ENCODE measurements around the gene MYCL.

MYCL gene

GRCh38 chr1:39901464-39901713 lies 328 bp downstream of the MYCL start:
- TF ChIP-seq, protein P1, sequence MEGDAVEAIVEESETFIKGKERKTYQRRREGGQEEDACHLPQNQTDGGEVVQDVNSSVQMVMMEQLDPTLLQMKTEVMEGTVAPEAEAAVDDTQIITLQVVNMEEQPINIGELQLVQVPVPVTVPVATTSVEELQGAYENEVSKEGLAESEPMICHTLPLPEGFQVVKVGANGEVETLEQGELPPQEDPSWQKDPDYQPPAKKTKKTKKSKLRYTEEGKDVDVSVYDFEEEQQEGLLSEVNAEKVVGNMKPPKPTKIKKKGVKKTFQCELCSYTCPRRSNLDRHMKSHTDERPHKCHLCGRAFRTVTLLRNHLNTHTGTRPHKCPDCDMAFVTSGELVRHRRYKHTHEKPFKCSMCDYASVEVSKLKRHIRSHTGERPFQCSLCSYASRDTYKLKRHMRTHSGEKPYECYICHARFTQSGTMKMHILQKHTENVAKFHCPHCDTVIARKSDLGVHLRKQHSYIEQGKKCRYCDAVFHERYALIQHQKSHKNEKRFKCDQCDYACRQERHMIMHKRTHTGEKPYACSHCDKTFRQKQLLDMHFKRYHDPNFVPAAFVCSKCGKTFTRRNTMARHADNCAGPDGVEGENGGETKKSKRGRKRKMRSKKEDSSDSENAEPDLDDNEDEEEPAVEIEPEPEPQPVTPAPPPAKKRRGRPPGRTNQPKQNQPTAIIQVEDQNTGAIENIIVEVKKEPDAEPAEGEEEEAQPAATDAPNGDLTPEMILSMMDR (conservative IDR thresholded peaks at IDR 0.05) = no peak
- 0 out of 2 replicates have a peak, but pooled peaks have one; percentile 27 for TF ChIP-seq ZFX (IDR thresholded peaks at IDR 0.05)
- peak overlapping the region; percentile 71 for H3K27ac ChIP-seq

- TF ChIP-seq, protein P1 (conservative IDR thresholded peaks at IDR 0.05) = no peak
- TF ChIP-seq ZFX (IDR thresholded peaks at IDR 0.05) = no peak
- peak overlapping the region; percentile 71 for H3K27ac ChIP-seq
Observed at GRCh38 chr1:39900662-39901463, 854 bp downstream of the MYCL start.

- TF ChIP-seq, protein P1 (conservative IDR thresholded peaks at IDR 0.05) = no peak
- TF ChIP-seq ZFX (IDR thresholded peaks at IDR 0.05) = no peak
Observed at GRCh38 chr1:39899611-39900538, 1.8 kb downstream of the MYCL start.

GRCh38 chr1:39898648-39899603 lies 2.8 kb downstream of the MYCL start:
- H3K27ac ChIP-seq = no peak overlapping the region
- no peak for TF ChIP-seq ZFX (IDR thresholded peaks at IDR 0.05)
- TF ChIP-seq, protein P1 (conservative IDR thresholded peaks at IDR 0.05) = no peak

More at GRCh38 chr1:39899611-39900538, 1.8 kb downstream of the MYCL start:
- no peak overlapping the region for H3K27ac ChIP-seq

DNA sequence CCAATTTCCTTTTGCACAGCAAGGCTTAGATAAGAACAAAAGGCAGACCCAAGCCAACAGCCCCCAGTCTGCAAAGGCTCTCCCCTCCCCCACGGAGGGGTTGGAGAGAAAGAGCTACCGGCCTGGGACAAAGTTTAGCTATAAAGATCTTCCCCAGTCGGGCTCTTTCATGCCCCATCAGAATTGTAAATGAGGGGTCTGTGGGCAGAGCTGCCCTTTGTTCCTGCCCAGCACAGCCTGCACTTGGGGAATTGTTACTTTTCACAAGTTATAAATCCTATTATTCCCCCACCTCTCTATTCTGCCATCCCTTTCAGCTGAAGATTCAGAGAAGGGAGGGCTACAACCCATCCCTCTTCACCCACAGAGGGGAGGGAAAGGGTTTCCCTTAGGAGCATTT lies 3.5 kb downstream of the MYCL start:
- no peak overlapping the region for H3K27ac ChIP-seq
- TF ChIP-seq, protein P1 (conservative IDR thresholded peaks at IDR 0.05) = no peak
- no peak for TF ChIP-seq ZFX (IDR thresholded peaks at IDR 0.05)

- no peak overlapping the region for H3K27ac ChIP-seq
- TF ChIP-seq ZFX (IDR thresholded peaks at IDR 0.05) = no peak
- TF ChIP-seq, protein P1 (conservative IDR thresholded peaks at IDR 0.05) = no peak
Observed at GRCh38 chr1:39896909-39897685, 4.6 kb downstream of the MYCL start.

All from C4-2B (cell line).